HG02678 (cell line): ENCODE measurements around the gene HOXA1.

Experiments used
- ATAC-seq: cut with Tn5 transposase; IDR thresholded peaks from one replicate; pipeline ENCODE4 v1.9.1; 2021; ENCODE audit warnings: mild to moderate bottlenecking, moderate library complexity; ENCODE audit not compliant: unreplicated experiment

HOXA1 gene

DNA sequence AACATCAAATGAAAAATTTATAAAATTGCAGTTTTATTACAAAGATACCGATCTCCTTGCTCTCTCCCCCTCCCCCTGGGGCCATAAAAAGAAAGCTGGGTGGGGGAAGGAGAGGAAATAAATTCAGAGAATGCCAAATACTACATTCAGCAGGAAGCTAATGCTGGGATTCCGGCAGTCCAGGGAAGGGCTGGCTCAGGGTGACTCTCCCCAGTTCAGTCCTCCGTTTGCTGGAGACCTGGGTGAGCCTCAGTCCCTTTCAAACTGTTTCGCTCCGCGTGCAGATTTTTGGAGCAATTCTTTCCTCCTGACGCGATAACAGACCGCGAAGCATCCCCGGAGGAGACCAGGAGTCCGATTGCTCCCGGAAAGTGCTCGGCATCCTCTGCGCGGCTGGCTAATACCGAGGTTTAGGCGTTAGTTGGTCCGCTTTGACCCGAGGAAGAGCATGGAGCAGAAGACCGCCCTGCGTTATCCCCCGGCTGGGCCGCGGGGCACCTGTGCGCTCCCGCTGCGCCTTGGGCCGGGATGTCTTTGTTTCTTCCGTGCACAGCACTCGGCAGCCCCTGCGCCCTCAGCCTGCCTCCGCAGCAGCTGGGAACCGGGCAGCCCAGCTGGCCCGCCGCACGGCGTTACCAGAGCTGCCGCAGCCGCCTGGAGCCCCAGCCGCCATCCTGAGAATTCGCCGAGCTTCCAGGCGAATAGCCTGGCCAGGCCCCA, 10.5 kb upstream of the HOXA1 start:
- ATAC-seq: no peak

DNA sequence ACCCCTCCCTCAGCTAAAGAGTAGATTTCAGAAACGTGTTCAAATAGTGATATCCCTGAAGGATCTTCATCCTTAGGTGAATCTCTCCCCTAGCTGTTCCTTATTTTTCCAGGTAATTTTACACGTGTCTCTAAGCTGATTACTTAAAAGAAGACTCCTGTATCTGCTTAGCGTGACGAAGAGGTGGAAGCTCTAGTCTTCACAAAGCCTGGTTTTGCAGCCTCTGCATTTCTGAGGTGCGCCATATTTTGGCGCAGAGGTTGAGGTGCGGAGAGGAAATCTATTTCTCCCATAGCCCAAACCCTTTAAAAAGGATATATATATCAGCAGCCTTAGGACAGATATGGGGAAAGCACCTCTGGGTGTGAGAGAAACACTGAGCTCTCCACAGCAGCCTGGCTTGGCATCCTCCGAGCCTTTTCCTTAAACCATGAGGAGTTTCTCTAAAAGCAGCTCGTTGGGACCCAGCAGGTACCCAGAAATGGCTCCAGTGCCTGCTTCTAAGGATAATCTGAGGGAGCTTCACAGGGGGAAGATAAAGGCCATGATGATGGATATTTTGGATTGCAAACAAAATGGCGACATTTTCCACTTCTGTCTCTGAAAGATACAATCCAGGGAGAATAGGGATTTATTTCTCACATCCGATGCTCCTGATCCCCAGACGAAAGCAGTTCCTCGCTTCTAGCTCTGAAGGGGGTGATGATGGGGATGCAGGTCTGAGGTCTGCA, 9.7 kb upstream of the HOXA1 start:
- no peak for ATAC-seq

DNA sequence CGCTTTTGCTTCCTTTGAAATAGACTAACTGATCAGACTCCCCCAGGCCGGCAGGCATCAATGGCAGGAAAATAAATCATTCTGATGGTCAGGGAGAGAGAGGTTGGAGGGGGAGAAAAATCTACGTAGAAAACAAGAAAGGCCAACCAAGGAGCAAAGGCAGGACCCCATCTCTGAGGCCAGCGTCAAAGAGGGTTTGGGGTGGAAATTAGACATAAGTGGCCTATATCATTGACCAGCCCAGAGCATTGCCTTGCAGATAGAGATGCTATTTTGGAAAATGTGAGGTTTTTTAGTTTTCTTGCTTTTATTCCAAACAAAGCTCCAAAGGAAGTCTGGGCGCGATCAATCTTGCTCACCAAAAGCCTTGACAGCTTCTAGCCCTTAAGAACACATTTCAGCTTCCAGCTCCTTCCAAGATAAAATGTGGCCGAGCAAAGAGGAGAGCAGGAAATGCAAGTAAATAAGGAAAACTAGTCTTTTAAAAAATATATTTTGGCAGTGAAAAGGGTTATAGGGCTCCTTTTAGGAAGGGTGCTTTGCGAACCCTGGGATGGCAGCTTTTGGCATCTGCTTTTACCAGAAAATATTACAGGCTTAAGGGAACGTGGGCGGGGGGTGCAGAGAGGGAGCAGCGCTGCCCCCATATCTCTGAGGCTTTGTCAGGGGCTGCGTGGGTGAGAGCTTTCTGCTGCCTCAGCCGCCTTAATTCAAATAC, 8.7 kb upstream of the HOXA1 start:
- no peak for ATAC-seq

DNA sequence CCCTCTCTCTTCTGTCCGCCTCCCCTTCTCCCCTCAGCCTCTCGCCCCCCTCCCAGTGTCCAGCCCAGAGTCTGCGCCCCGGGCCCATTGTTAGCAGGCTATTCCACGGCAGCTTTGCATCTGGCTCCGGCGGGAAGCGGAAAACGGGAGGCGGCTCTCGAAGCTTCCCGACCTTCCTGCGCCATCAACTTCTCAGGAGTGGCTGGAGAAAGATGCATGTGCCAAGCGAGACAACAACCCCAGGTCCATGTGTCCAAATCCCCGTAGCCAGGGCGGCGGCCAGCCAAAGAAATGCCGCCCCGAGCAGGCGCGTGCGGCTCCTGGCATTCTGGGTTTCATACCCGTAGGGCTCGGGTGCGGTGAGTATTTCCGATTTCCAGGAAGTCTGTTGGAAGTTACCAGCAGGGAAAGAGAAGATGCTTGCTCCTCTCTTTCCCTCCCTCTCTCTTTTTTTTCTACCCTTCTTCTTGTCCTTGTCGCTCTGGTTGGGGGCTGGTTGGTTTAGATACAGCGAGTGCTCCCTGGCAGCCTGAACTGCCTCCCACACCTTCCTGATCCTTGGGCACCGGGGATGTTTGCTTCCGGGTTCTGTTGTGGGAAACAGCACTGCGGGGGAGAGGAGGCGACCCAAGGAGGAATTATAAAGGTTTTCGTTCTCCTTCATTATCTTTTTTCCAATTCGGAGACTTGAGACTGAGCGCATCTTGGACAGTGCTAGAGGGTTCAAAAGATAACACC, 7.9 kb upstream of the HOXA1 start:
- no peak for ATAC-seq

DNA sequence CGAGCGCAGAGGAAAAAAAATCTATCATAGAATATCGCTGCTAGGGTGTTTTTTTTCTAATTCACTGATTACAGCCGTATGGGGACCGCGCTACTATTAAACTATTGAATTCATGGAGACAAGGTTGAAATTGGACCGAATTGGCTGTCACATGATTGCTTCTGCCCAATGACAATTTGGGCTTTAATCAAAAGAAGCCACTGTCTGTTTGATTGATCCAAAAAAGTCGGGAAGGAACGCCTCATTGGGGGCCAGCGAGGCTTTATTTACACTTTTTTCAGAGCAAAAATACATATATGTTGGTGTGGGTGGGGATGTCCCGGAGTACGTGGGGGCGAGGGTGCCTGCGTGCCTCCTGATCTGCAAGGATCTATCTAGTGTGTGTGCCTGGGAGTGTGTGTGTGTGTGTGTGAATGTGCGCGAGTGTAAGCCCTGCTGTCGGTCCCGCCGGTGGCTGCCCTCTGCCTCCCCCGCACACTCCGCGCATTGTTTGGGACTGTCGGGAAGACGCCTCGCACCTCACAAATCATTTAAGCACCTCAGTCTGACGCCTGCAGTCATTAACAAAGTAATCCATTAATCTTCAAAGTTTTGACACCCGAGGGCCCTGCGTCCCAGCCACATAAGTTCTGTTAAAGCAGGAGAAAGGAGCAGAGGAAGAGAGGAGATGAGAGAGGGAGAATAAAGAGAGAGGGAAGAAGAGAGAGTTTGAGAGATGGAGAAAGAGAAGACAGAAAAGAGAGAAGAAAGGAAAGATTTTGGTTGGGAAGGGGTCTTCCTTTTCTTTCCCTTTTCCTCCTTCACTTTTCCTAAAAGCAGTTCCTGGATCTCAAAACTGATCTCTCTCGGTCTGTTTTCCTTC, 7.0 kb upstream of the HOXA1 start, which contains the start of gene HOXA2:
HOXA2 (minus strand) TSS at position 103 of the 862 bp plus-strand sequence. CDS start 183 bp downstream, outside the sequence.
- no peak for ATAC-seq

DNA sequence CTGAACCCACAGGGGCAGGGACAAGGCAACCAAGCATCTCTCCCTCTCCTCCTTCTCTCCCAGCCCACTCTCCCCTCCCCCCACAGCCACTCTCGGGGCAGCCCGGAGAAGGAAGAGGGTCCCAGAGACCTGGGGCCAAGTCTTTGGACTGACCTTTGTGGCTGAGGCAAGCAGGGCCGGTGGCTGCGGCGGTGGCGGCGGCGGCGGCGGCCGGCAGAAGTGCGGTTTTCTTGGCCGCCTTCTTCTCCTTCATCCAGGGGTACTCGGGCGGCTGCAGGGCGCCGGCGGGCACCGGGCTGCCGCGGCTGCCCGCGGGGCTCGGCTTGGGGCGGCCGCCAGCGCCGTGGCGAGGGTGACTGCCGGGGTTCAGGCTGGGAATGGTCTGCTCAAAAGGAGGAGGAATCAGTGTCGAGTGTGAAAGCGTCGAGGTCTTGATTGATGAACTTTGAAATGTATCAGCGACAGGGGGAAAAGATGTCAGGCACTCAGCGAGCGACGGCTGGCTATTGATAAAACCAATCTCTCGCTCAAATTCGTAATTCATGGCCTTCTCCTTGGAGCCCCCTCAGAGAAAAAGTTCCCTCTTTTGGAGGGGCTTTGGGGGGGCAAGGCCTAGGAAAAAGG, 6.3 kb upstream of the HOXA1 start:
- no peak for ATAC-seq

DNA sequence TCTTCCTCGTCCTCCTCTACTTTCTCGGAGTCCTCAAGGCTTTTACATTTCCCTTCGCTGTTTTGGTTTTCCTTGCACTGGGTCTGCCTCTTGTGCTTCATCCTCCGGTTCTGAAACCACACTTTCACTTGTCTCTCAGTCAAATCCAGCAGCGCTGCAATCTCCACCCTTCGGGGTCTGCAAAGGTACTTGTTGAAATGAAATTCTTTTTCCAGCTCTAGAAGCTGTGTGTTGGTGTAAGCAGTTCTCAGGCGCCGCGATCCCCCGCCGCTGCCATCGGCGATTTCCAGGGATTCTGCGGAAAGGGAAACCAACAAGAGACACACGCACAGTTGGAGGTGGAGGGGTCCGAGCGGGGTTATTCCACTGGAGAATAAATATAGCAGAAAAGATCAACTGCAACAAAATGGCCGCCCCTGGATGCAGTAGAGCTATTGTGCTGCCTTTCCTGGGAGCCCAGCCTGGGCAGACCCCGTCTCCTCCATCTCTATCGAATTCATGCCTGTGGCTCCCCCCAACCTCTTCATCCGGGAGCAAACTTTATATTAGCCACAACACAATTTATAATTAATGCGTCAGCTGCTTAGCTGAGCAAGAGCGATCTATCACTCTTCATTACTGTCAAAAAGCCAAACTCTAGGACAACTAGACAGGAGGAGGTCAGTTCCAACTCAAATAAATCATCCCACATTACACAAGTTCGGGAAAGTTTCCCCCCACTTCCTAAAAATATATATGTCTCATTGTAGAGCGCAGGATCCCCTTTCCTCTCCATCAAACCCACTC, 5.6 kb upstream of the HOXA1 start:
- ATAC-seq: no peak

DNA sequence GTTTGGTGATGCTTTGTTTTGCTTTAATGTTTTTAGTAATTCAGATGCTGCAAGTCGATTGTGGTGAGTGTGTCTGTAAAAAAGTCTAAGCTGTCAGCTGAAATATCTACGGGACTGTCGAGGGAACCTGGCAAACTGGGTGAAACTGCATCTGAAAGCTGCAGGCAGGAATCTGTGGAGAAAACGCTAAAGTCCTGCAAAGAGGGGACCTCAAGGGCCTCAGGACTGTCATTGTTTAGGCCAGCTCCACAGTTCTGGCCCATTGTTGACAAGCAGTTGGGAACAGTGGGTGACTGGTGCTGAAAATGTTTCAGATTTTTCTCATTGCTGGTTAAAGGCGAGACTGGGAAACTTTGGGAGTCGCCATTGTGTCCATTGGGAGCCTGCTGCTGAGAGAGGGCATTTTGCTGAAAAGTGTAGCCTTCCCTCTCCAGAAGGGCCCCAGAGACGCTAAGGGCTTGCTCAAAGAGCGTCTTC, 4.9 kb upstream of the HOXA1 start:
- no peak for ATAC-seq

DNA sequence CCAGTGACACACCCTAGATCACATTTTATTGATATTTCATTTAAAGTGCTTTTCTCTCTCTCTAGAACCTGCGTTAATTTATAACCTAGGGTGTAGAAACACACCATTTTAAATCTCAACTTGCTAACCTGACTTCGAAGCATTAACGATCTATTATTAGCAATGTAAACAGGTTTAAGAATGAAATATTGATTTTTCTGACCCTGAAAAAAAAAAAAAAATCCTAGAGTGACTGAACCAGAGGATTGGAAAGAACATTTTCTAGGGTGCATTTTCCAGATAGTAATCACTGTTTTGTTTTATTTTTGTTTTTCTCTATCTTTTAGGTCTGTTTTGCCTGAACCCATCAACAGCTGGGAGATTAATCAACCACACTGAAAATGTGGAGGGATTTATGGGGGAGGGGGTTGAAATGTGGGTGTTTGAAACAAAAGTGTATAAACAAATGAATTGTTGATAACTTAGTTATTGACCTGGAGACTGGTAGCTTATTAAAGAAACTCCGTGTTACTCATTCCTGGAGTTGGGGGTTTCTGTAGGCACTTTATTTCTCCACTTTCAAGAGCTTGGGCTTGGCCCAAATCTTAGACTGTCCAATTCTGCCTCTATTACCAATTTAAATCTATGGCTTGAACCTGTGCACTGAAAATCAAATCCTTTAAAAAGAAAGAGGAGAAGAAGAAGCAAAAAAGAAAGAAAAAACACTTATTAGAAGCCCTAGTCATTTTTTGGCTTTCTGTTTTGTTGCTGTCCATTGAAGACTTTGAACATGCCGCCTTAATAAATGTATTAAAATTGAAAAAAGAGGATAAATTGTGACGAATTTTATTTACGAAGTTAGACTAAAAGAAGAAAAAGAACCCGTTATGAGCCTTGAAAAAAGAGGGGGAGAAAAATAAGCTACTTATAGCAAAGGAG, 3.9 kb upstream of the HOXA1 start:
- ATAC-seq: no peak

DNA sequence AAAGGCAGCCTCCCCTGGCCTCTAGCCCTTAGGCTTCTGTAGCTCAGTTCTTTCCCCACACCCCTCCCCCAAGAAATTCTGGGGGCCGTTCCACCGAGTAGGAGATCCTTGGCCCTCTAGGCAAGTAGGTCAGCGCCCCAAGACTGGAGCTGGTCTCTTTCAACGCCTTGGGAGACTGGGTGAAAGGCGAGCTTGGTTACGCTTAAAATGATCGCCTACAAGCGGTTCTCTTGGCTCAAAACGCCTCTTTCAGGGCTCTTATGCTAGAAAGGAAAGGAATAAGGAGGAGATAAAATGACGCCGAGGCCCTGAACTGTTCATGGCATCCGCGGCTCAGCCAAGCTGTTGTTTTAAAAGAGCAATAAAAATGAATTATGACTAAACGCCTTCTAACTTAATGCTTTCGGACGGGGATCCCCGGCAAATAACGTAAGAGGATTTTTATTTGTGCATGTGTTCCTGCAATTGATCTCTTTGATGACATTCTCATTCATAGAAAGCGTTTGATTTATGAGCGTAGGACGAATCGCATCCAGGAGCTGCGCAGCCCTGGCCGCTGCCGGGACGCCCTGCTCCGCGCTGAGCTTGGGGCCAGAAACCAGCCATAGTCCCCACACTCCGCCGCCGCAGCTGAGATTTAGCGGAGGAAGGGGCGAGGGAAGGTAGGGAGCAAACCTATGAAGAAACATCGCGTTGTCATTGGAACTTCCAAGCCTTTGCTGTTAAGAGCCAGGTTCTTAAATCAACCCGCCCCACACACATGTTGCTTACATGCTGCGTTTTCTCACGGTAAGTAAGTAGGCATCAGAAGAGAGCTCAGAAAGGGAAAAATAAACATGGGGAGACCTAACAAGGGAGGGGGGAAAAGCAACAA, 3.0 kb upstream of the HOXA1 start:
- ATAC-seq: no peak

DNA sequence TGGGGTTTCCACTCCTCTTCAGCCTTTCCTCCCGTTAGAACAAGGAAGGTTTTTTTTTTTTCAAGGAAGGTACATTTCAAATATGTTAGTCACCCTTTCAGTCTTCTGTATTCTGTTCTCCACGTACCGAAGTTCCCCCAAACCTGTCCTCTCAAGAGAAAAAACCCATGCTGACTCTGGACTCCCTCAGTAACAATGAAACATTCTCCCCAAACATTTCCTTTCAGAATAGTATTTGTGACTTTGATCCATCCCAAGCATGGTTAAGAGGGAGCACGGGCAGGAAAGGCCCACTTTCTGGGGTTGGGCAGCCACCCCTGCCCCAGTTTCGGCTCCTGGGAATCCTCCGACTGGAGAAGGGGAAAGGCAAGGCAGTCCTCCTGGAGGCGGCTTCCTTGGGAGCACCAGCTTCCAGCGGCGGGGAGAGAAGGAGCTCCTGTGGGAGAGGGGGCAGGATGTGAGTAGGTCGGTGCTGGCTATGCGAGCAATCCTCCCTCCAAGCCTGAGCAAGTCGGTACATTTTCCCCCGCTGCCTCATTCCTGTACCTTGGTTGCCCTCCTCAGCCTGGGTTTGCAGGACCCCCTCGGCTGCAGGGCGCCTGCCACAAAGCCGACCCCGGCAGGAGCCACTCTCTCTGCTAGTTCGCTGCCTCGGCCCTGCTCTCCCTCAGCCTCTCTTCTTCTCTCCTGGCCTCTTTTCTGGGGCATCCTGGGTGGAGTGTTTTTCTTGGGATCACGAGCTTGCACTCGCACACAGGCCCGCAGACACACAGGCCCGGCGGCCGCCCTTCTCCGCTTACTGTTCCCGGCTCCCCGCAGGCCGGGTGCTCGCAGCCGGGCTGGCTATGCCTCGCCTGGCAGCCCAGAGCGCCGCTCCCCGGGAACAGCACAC, 2.1 kb upstream of the HOXA1 start:
- ATAC-seq: no peak

DNA sequence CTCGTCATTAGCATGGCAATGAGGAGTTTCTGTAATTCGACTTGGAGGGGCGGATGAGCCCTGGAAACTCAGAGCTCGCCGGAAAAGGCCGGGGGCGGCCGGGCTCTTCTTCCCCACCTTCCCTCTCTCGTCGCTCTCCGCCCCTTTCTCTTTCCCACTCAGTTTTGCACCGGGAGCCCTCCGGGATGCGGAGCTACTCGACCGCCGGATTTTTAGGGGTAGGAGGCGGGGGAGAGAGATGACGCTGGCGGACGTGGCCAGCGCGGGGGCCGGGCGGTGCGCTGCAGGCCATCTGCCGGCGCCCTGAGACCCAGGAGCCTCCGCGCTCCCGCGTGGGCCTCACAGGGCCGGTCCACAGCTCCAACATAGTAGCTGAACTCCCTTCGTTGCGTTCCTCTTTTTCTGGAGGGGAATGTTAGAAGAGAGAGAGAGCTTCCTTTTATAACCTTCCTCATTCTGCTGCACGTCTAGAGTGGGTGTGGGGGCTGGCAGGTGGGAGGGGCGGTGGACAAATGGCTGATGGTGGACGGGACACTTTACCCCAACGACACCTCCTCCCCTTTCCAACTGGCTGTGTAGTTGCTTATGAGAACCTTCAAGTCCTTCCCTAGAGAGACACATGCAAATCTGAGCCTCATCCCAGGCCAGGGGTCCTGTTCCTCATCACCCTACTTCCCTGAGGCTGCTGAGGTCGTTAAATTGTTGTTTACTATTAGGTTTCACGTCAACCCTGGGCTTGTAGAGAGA, 1.1 kb upstream of the HOXA1 start:
- no peak for ATAC-seq

DNA sequence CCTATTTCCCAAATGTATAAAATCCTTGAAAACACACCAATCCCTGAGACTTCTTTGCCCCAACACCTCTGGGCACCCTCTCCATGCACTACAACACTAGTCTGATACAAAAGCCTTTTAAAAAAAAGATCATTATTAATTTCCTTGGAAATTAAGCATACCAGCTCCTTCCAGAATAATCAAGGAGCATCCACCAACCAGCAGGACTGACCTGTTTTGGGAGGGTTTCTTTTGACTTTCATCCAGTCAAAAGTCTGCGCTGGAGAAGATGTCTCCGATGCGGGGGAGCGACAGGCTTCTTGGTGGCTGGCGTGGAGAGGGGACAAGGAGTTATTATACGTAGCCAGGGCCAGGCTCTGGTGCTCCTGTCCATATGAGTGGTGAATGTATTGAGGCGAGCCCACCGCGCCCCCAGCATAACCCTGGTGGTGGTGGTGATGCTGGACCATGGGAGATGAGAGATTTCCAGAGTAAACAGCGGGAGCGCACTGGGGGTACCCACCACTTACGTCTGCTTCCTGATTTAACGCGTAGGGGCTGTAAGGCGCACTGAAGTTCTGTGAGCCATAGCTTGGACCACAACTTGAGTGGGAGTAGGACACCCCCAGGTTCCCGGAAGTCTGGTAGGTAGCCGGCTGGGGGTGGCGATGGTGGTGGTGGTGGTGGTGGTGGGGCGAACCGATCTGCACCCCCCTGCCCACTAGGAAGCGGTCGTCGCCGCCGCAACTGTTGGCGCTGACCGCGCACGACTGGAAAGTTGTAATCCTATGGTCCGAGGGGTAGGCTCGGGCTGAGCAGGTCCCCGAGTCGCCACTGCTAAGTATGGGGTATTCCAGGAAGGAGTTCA, 527 bp downstream of the HOXA1 start:
- no peak for ATAC-seq
